GM23338 (cell line): ENCODE measurements around the gene TYW1B.

Source experiments
- CREB1 ChIP-seq: fragments of 250-450 bp; sonication (Bioruptor Pico); IDR thresholded peaks from 2 replicates; pipeline ENCODE4 v1.5.0; 2020; ENCODE audit warnings: low read depth, mild to moderate bottlenecking, moderate library complexity
- EZH2 ChIP-seq: fragments of 200-600 bp; sonication (generic); IDR thresholded peaks from one replicate; pipeline ENCODE4 v1.8.0; 2017; ENCODE audit warnings: antibody characterized with exemption, mild to moderate bottlenecking, low read depth; ENCODE audit not compliant: unreplicated experiment
- EZH2phosphoT487 ChIP-seq: fragments of 200-600 bp; sonication (generic); IDR thresholded peaks from one replicate; pipeline ENCODE4 v1.8.1; 2018; ENCODE audit warnings: antibody characterized with exemption; ENCODE audit not compliant: unreplicated experiment
- JUNB ChIP-seq: IDR thresholded peaks from one replicate; pipeline ENCODE4 v1.6.1; 2016; ENCODE audit warnings: antibody characterized with exemption; ENCODE audit not compliant: unreplicated experiment
- NANOG ChIP-seq: IDR thresholded peaks from 2 replicates; pipeline ENCODE4 v1.6.1; 2016; ENCODE audit warnings: antibody characterized with exemption, borderline replicate concordance
- POLR2AphosphoS5 ChIP-seq: IDR thresholded peaks from 2 replicates; pipeline ENCODE4 v1.6.1; 2016; ENCODE audit warnings: antibody characterized with exemption, low read depth
- ZNF114 ChIP-seq: fragments of 250-450 bp; sonication (Bioruptor Pico); IDR thresholded peaks from 2 replicates; pipeline ENCODE4 v1.5.0; 2020; ENCODE audit warnings: mild to moderate bottlenecking, moderate library complexity
- ZNF331 ChIP-seq: fragments of 250-450 bp; sonication (Bioruptor Pico); IDR thresholded peaks from 2 replicates; pipeline ENCODE4 v1.5.0; 2020; ENCODE audit warnings: low read depth, mild to moderate bottlenecking, moderate library complexity
- TF ChIP-seq, protein P1 (sequence below), 2 experiments: fragments of 200-600 bp in 1 of 2; sonication (generic) in 1 of 2; conservative IDR thresholded peaks; 2 replicates each; pipeline versions ENCODE4 v1.5.1 to v1.6.1; 2016 to 2017; ENCODE audit warnings: antibody characterized with exemption in 2 of 2, low read depth in 2 of 2, mild to moderate bottlenecking in 2 of 2, moderate library complexity in 1 of 2
- TF ChIP-seq, protein P2 (sequence below): fragments of 250-450 bp; sonication (Bioruptor Pico); IDR thresholded peaks from 2 replicates; pipeline ENCODE4 v1.5.0; 2020; ENCODE audit warnings: mild to moderate bottlenecking, moderate library complexity
- TF ChIP-seq, protein P3 (sequence below): IDR thresholded peaks from one replicate; pipeline ENCODE4 v1.6.1; 2018; ENCODE audit warnings: antibody characterized with exemption; ENCODE audit not compliant: unreplicated experiment
- TF ChIP-seq, protein P4 (sequence below): IDR thresholded peaks from 2 replicates; pipeline ENCODE4 v1.6.1; 2016; ENCODE audit warnings: antibody characterized with exemption

DNA sequence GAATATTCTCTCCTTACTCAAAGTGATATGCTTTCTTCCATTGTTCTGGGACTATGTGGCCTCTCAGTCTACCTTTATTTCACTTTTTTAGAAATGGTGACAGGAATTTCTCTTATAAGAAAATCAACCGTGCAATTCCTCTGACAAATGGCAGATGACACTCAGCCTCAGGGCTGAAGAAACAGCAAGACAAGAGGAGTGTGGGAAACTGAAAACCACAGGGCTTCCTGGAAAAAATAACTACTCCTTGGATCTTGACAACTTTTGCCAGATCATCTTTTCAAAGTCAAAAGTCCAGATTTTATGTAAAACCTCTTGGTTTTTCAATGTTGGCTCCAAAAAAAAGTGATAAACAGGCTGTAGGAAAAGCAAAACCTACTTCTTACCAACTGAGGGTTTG lies 121.5 kb downstream of the TYW1B start:
- TF ChIP-seq, protein P1, sequence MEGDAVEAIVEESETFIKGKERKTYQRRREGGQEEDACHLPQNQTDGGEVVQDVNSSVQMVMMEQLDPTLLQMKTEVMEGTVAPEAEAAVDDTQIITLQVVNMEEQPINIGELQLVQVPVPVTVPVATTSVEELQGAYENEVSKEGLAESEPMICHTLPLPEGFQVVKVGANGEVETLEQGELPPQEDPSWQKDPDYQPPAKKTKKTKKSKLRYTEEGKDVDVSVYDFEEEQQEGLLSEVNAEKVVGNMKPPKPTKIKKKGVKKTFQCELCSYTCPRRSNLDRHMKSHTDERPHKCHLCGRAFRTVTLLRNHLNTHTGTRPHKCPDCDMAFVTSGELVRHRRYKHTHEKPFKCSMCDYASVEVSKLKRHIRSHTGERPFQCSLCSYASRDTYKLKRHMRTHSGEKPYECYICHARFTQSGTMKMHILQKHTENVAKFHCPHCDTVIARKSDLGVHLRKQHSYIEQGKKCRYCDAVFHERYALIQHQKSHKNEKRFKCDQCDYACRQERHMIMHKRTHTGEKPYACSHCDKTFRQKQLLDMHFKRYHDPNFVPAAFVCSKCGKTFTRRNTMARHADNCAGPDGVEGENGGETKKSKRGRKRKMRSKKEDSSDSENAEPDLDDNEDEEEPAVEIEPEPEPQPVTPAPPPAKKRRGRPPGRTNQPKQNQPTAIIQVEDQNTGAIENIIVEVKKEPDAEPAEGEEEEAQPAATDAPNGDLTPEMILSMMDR (conservative IDR thresholded peaks at IDR 0.05; ENCODE audit: low read depth in 2 of 2) = no peak
- TF ChIP-seq EZH2phosphoT487 = no peak
- no peak for TF ChIP-seq EZH2
- TF ChIP-seq JUNB = no peak
- TF ChIP-seq POLR2AphosphoS5 = no peak
- TF ChIP-seq NANOG = no peak
- no peak for TF ChIP-seq ZNF331
- TF ChIP-seq, protein P2, sequence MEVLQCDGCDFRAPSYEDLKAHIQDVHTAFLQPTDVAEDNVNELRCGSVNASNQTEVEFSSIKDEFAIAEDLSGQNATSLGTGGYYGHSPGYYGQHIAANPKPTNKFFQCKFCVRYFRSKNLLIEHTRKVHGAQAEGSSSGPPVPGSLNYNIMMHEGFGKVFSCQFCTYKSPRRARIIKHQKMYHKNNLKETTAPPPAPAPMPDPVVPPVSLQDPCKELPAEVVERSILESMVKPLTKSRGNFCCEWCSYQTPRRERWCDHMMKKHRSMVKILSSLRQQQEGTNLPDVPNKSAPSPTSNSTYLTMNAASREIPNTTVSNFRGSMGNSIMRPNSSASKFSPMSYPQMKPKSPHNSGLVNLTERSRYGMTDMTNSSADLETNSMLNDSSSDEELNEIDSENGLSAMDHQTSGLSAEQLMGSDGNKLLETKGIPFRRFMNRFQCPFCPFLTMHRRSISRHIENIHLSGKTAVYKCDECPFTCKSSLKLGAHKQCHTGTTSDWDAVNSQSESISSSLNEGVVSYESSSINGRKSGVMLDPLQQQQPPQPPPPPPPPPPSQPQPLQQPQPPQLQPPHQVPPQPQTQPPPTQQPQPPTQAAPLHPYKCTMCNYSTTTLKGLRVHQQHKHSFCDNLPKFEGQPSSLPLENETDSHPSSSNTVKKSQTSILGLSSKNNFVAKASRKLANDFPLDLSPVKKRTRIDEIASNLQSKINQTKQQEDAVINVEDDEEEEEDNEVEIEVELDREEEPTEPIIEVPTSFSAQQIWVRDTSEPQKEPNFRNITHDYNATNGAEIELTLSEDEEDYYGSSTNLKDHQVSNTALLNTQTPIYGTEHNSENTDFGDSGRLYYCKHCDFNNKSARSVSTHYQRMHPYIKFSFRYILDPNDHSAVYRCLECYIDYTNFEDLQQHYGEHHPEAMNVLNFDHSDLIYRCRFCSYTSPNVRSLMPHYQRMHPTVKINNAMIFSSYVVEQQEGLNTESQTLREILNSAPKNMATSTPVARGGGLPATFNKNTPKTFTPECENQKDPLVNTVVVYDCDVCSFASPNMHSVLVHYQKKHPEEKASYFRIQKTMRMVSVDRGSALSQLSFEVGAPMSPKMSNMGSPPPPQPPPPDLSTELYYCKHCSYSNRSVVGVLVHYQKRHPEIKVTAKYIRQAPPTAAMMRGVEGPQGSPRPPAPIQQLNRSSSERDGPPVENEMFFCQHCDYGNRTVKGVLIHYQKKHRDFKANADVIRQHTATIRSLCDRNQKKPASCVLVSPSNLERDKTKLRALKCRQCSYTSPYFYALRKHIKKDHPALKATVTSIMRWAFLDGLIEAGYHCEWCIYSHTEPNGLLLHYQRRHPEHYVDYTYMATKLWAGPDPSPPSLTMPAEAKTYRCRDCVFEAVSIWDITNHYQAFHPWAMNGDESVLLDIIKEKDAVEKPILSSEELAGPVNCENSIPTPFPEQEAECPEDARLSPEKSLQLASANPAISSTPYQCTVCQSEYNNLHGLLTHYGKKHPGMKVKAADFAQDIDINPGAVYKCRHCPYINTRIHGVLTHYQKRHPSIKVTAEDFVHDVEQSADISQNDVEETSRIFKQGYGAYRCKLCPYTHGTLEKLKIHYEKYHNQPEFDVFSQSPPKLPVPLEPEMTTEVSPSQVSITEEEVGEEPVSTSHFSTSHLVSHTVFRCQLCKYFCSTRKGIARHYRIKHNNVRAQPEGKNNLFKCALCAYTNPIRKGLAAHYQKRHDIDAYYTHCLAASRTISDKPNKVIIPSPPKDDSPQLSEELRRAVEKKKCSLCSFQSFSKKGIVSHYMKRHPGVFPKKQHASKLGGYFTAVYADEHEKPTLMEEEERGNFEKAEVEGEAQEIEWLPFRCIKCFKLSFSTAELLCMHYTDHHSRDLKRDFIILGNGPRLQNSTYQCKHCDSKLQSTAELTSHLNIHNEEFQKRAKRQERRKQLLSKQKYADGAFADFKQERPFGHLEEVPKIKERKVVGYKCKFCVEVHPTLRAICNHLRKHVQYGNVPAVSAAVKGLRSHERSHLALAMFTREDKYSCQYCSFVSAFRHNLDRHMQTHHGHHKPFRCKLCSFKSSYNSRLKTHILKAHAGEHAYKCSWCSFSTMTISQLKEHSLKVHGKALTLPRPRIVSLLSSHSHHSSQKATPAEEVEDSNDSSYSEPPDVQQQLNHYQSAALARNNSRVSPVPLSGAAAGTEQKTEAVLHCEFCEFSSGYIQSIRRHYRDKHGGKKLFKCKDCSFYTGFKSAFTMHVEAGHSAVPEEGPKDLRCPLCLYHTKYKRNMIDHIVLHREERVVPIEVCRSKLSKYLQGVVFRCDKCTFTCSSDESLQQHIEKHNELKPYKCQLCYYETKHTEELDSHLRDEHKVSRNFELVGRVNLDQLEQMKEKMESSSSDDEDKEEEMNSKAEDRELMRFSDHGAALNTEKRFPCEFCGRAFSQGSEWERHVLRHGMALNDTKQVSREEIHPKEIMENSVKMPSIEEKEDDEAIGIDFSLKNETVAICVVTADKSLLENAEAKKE = no peak
- TF ChIP-seq, protein P3, sequence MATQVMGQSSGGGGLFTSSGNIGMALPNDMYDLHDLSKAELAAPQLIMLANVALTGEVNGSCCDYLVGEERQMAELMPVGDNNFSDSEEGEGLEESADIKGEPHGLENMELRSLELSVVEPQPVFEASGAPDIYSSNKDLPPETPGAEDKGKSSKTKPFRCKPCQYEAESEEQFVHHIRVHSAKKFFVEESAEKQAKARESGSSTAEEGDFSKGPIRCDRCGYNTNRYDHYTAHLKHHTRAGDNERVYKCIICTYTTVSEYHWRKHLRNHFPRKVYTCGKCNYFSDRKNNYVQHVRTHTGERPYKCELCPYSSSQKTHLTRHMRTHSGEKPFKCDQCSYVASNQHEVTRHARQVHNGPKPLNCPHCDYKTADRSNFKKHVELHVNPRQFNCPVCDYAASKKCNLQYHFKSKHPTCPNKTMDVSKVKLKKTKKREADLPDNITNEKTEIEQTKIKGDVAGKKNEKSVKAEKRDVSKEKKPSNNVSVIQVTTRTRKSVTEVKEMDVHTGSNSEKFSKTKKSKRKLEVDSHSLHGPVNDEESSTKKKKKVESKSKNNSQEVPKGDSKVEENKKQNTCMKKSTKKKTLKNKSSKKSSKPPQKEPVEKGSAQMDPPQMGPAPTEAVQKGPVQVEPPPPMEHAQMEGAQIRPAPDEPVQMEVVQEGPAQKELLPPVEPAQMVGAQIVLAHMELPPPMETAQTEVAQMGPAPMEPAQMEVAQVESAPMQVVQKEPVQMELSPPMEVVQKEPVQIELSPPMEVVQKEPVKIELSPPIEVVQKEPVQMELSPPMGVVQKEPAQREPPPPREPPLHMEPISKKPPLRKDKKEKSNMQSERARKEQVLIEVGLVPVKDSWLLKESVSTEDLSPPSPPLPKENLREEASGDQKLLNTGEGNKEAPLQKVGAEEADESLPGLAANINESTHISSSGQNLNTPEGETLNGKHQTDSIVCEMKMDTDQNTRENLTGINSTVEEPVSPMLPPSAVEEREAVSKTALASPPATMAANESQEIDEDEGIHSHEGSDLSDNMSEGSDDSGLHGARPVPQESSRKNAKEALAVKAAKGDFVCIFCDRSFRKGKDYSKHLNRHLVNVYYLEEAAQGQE = no peak
- no peak for TF ChIP-seq CREB1
- no peak for TF ChIP-seq ZNF114
- TF ChIP-seq, protein P4, sequence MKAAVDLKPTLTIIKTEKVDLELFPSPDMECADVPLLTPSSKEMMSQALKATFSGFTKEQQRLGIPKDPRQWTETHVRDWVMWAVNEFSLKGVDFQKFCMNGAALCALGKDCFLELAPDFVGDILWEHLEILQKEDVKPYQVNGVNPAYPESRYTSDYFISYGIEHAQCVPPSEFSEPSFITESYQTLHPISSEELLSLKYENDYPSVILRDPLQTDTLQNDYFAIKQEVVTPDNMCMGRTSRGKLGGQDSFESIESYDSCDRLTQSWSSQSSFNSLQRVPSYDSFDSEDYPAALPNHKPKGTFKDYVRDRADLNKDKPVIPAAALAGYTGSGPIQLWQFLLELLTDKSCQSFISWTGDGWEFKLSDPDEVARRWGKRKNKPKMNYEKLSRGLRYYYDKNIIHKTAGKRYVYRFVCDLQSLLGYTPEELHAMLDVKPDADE = no peak
